K562 (cell line): ENCODE measurements around the gene GPR32. TPM values are rescaled to one million over a fixed set of nuclear protein-coding genes. Genes with fewer than 3 reads are reported as not detected.

Experiments
- ASH1L ChIP-seq: fragments of 450-650 bp; IDR thresholded peaks from 2 replicates; pipeline ENCODE4 v1.6.1; 2018; ENCODE audit warnings: borderline replicate concordance, mild to moderate bottlenecking, low read depth; ENCODE audit not compliant: partially characterized antibody
- ATF7 ChIP-seq: fragments of 450-650 bp; IDR thresholded peaks from 2 replicates; pipeline ENCODE4 v1.7.1; 2014; ENCODE audit warnings: mild to moderate bottlenecking, moderate library complexity
- ETV6 ChIP-seq, 3 experiments: fragments of 150-350 bp in 1 of 3; sonication (generic) in 1 of 3; formaldehyde crosslinking in 1 of 3; IDR thresholded peaks; 2 replicates each; pipeline versions ENCODE4 v1.6.1 to v1.8.0; 2014 to 2022; ENCODE audit warnings: borderline replicate concordance in 2 of 3, low read depth in 2 of 3, antibody characterized with exemption in 1 of 3, low read length in 1 of 3, mild to moderate bottlenecking in 1 of 3, missing genetic modification reagents in 1 of 3
- FOSL1 ChIP-seq: fragments of 200-800 bp; sonication (Bioruptor generic); conservative IDR thresholded peaks from 2 replicates; pipeline ENCODE4 v1.6.1; 2016; ENCODE audit warnings: missing genetic modification characterization, missing compliant biosample characterization
- HDAC1 ChIP-seq, 2 experiments: fragments of 450-650 bp; IDR thresholded peaks; 2 replicates each; pipeline ENCODE4 v1.6.1; 2016 to 2017; ENCODE audit warnings: inconsistent platforms in 1 of 2, mild to moderate bottlenecking in 1 of 2, moderate library complexity in 1 of 2
- KDM2B ChIP-seq: fragments of 250-450 bp; sonication (Bioruptor Pico); IDR thresholded peaks from 2 replicates; pipeline ENCODE4 v1.8.0; 2021; ENCODE audit warnings: mild to moderate bottlenecking, moderate library complexity
- MEF2D ChIP-seq: conservative IDR thresholded peaks from 2 replicates; pipeline ENCODE4 v1.6.1; 2016; ENCODE audit warnings: low read depth, missing genetic modification characterization, missing compliant biosample characterization
- MEIS2 ChIP-seq: fragments of 450-650 bp; IDR thresholded peaks from 2 replicates; pipeline ENCODE4 v1.6.1; 2014; ENCODE audit warnings: mild to moderate bottlenecking; ENCODE audit not compliant: partially characterized antibody
- MXI1 ChIP-seq: IDR thresholded peaks from 2 replicates; pipeline ENCODE4 v1.6.1; 2011; ENCODE audit warnings: low read depth, mild to moderate bottlenecking, improper control_type of control experiment, low read length
- NBN ChIP-seq: fragments of 450-650 bp; IDR thresholded peaks from 2 replicates; pipeline ENCODE4 v1.6.1; 2016; ENCODE audit warnings: low read depth, mild to moderate bottlenecking
- NFIX ChIP-seq: fragments of 250-450 bp; sonication (Bioruptor Pico); IDR thresholded peaks from 2 replicates; pipeline ENCODE4 v1.4.0; 2020; ENCODE audit warnings: low read depth, mild to moderate bottlenecking, moderate library complexity
- NR1H2 ChIP-seq: sonication (generic); formaldehyde crosslinking; IDR thresholded peaks from 2 replicates; pipeline ENCODE4 v1.4.0; 2020; ENCODE audit warnings: mild to moderate bottlenecking, missing genetic modification reagents
- POLR2G ChIP-seq: fragments of 200-400 bp; formaldehyde crosslinking; IDR thresholded peaks from 2 replicates; pipeline ENCODE4 v1.6.1; 2017; ENCODE audit warnings: low read depth, mild to moderate bottlenecking, antibody characterized with exemption, low read length, moderate library complexity
- PPARD ChIP-seq: fragments of 250-450 bp; sonication (Bioruptor Pico); IDR thresholded peaks from 2 replicates; pipeline ENCODE4 v1.8.0; 2022; ENCODE audit warnings: inconsistent platforms, mild to moderate bottlenecking, moderate library complexity
- PRMT5 ChIP-seq: sonication (generic); formaldehyde crosslinking; IDR thresholded peaks from 2 replicates; pipeline ENCODE4 v1.5.0; 2020; ENCODE audit warnings: missing genetic modification reagents
- RBM14 ChIP-seq: fragments of 200-400 bp; formaldehyde crosslinking; IDR thresholded peaks from 2 replicates; pipeline ENCODE4 v1.6.1; 2018; ENCODE audit warnings: low read depth, mild to moderate bottlenecking, low read length, moderate library complexity, borderline replicate concordance; ENCODE audit not compliant: insufficient read depth
- SRSF1 ChIP-seq: fragments of 200-400 bp; formaldehyde crosslinking; IDR thresholded peaks from 2 replicates; pipeline ENCODE4 v1.6.1; 2017; ENCODE audit warnings: mild to moderate bottlenecking, low read depth, low read length, moderate library complexity
- TAL1 ChIP-seq: fragments of 450-650 bp; IDR thresholded peaks from 2 replicates; pipeline ENCODE4 v1.6.1; 2016; ENCODE audit warnings: mild to moderate bottlenecking
- TRIM24 ChIP-seq, 2 experiments: fragments of 450-650 bp; IDR thresholded peaks; 2 replicates each; pipeline ENCODE4 v1.6.1; 2016
- XRCC4 ChIP-seq: IDR thresholded peaks from one replicate; pipeline ENCODE4 v1.6.1; 2011; ENCODE audit not compliant: insufficient read depth, insufficient read length; ENCODE audit errors: extremely low read depth
- YY1 ChIP-seq, 3 experiments: IDR thresholded peaks; 2 replicates each; pipeline ENCODE4 v1.6.1; 2011; ENCODE audit warnings: low read length in 2 of 3, mild to moderate bottlenecking in 2 of 3, moderate library complexity in 2 of 3, borderline replicate concordance in 1 of 3, control low read depth in 1 of 3, low read depth in 1 of 3; ENCODE audit not compliant: insufficient read depth in 3 of 3, insufficient replicate concordance in 2 of 3, control insufficient read depth in 1 of 3, insufficient read length in 1 of 3; ENCODE audit errors: extremely low read depth in 1 of 3
- ZEB2 ChIP-seq: fragments of 450-650 bp; IDR thresholded peaks from 2 replicates; pipeline ENCODE4 v1.6.1; 2016
- ZNF121 ChIP-seq: sonication (generic); formaldehyde crosslinking; conservative IDR thresholded peaks from 2 replicates; pipeline ENCODE4 v1.8.0; 2022; ENCODE audit warnings: missing genetic modification reagents
- ZNF277 ChIP-seq: fragments of 250-450 bp; sonication (Bioruptor Pico); IDR thresholded peaks from 2 replicates; pipeline ENCODE4 v1.8.0; 2022; ENCODE audit warnings: inconsistent platforms, mild to moderate bottlenecking, moderate library complexity, borderline replicate concordance
- ZNF830 ChIP-seq: fragments of 250-450 bp; sonication (Bioruptor Pico); IDR thresholded peaks from 2 replicates; pipeline ENCODE4 v1.5.0; 2021; ENCODE audit warnings: mild to moderate bottlenecking
- polyA plus RNA-seq, 8 experiments: library from polyadenylated mRNA; depleted of rRNA in 4 of 8; stranded (reverse) in 5 of 8; unstranded in 3 of 8; fragments of >200 nt; fragmentation: Nextera tagmentation in 2 of 8; fragmentation: Illumina TruSeq in 1 of 8; extraction: Ambion mirVana in 2 of 8; extraction: Trizol in 1 of 8; gene quantifications; 2 replicates each; pipeline versions ENCODE4 v1.2.1 to v1.2.3, GENCODE V29; 2011 to 2014; ENCODE audit warnings: inconsistent platforms in 1 of 8, missing spikeins in 1 of 8
- total RNA-seq, 7 experiments: library from RNA; depleted of rRNA in 6 of 7; stranded (reverse); fragments of >200 nt in 6 of 7; fragmentation: Illumina TruSeq in 2 of 7; extraction: Trizol in 2 of 7; gene quantifications; 2 replicates each; pipeline versions ENCODE4 v1.2.1 to v1.2.3, GENCODE V29; 2011 to 2021; ENCODE audit warnings: low replicate concordance in 1 of 7
- TF ChIP-seq, protein P1 (sequence below): IDR thresholded peaks from 3 replicates; pipeline ENCODE4 v1.6.1; 2011; ENCODE audit warnings: borderline replicate concordance, mild to moderate bottlenecking; ENCODE audit not compliant: insufficient read length, insufficient read depth

Gene GPR32
- total and polyA plus RNA-seq, 9 of the 15 experiments (the other 6 are each of a cell fraction or from before 2014, with no cell fraction given): not detected

DNA sequence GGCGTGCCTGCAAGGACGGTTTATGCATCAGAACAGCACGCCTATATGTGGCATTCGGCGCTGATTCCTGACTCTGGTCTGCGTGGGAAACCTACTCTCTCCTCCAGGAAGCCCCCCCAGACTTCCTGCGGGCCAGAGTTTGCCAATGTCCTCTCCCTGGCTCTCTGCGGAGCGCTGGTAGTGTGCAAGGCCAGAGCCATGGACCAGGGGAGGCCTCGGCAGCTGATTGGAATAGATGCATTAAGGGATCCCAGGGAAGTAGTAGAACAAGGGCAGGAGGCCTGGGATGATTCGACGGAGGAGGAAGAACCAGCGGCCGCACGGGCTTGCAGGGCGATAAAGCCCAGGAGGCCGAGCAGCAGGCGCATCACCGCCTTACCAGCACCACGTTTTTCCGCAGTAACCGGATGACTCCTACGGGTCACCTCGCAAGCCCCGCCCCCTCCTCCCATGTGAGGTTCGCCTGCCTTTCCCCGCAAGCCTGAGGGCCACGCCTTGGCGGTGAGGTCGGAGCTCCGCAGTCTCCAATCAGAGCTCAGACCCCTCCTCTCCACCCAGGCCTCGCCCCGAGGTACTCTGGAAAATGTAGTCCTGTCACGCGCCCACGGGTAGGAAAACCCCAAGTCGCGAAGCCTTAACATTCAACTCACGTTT, 42.1 kb upstream of the GPR32 start (continued):
- no peak for TF ChIP-seq ZNF277
- TF ChIP-seq SRSF1: no peak
- no peak for TF ChIP-seq TAL1
- no peak for TF ChIP-seq KDM2B (CRISPR knock-in tag)
- TF ChIP-seq FOSL1 (tag): peak; percentile 53
- TF ChIP-seq, protein P1, sequence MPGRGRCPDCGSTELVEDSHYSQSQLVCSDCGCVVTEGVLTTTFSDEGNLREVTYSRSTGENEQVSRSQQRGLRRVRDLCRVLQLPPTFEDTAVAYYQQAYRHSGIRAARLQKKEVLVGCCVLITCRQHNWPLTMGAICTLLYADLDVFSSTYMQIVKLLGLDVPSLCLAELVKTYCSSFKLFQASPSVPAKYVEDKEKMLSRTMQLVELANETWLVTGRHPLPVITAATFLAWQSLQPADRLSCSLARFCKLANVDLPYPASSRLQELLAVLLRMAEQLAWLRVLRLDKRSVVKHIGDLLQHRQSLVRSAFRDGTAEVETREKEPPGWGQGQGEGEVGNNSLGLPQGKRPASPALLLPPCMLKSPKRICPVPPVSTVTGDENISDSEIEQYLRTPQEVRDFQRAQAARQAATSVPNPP: no peak
- TF ChIP-seq MXI1: no peak
- TF ChIP-seq ATF7: peak; percentile 84
- no peak for TF ChIP-seq RBM14
- no peak; the same call in 1 of the 2 replicates for TF ChIP-seq ZEB2
- peak in 1 of 3 experiments; percentile 72 for TF ChIP-seq YY1 (IDR thresholded peaks at IDR 0.05; ENCODE audit: borderline replicate concordance in 1 of 3, control insufficient read depth in 1 of 3, extremely low read depth in 1 of 3, insufficient read depth in 3 of 3, insufficient read length in 1 of 3, insufficient replicate concordance in 2 of 3, low read depth in 1 of 3, low read length in 2 of 3)
- no peak for TF ChIP-seq TRIM24 (IDR thresholded peaks at IDR 0.05)
- no peak for TF ChIP-seq PRMT5 (CRISPR knock-in tag)
- TF ChIP-seq ASH1L: no peak
- TF ChIP-seq XRCC4: no peak
- no peak for TF ChIP-seq ZNF121 (CRISPR knock-in tag)
- no peak for TF ChIP-seq MEF2D (tag)
- TF ChIP-seq NFIX (CRISPR knock-in tag): no peak; the same call in 1 of the 2 replicates
- no peak for TF ChIP-seq ETV6 (IDR thresholded peaks at IDR 0.05; ENCODE audit: borderline replicate concordance in 1 of 2, low read depth in 2 of 2, low read length in 1 of 2)
- no peak for TF ChIP-seq ETV6 (CRISPR knock-in tag; IDR thresholded peaks at IDR 0.05; ENCODE audit: borderline replicate concordance)
- no peak for TF ChIP-seq NR1H2 (CRISPR knock-in tag)
- TF ChIP-seq HDAC1 (IDR thresholded peaks at IDR 0.05): peak in 1 of 2 experiments; percentile 80; a peak in 2 of 4 replicates
- no peak for TF ChIP-seq PPARD
- TF ChIP-seq POLR2G: peak; percentile 85
- TF ChIP-seq NBN: no peak
- TF ChIP-seq MEIS2: no peak
- no peak for TF ChIP-seq ZNF830 (CRISPR knock-in tag)
